ENCODE results near the gene VEGFD.

Gene VEGFD

GRCh38 chrX:15299941-15300851, 84.0 kb downstream of the VEGFD start:
- DNase-seq, result peak; percentile 43

- DNase-seq, result no peak
These were observed 85.4 kb downstream of the VEGFD start for GRCh38 chrX:15298780-15299179.

GRCh38 chrX:15298201-15298600, 86.0 kb downstream of the VEGFD start:
- DNase-seq, result peak; percentile 23
